ENCODE measurements around the gene ENOX1. TPM values are rescaled to one million over a fixed set of nuclear protein-coding genes. Genes with fewer than 3 reads are reported as not detected.

The ENOX1 gene
- total RNA-seq, 2 experiments from 2014 or later, result 0.35 to 0.64 TPM

- peaks cover 2% of the 10 kb centered on the region for H3K27me3 Mint-ChIP-seq (ENCODE audit: low read depth)
- no peak for DNase-seq
- intact Hi-C loops (cut with micrococcal nuclease), result no loop called here
- H3K4me3 Mint-ChIP-seq, result no peak overlapping the region
- H3K9me3 Mint-ChIP-seq, result no peaks in the 10 kb centered on the region
- H3K4me1 Mint-ChIP-seq (ENCODE audit: low read depth), result no peaks in the 10 kb centered on the region
- no peak overlapping the region for H3K27ac Mint-ChIP-seq
- CTCF ChIA-PET, result no interaction called here
- H3K36me3 Mint-ChIP-seq (ENCODE audit: low read depth), result no peaks in the 10 kb centered on the region
Observed at GRCh38 chr13:43335764-43336163, 451.0 kb downstream of the ENOX1 start.

GRCh38 chr13:43333176-43333575 lies 453.6 kb downstream of the ENOX1 start:
- no peaks in the 10 kb centered on the region for H3K4me1 Mint-ChIP-seq (ENCODE audit: low read depth)

GRCh38 chr13:43331672-43332071 lies 455.1 kb downstream of the ENOX1 start:
- no peaks in the 10 kb centered on the region for H3K36me3 Mint-ChIP-seq (ENCODE audit: low read depth)
- no peaks in the 10 kb centered on the region for H3K4me1 Mint-ChIP-seq (ENCODE audit: low read depth)
- H3K27me3 Mint-ChIP-seq (ENCODE audit: low read depth), result no peaks in the 10 kb centered on the region
- no peaks in the 10 kb centered on the region for H3K9me3 Mint-ChIP-seq
- DNase-seq, result no peak
- no peak overlapping the region for H3K27ac Mint-ChIP-seq
- intact Hi-C loops (cut with micrococcal nuclease), result no loop called here
- H3K4me3 Mint-ChIP-seq, result no peak overlapping the region
- CTCF ChIA-PET, result no interaction called here

More at GRCh38 chr13:43333176-43333575, 453.6 kb downstream of the ENOX1 start:
- H3K9me3 Mint-ChIP-seq, result no peaks in the 10 kb centered on the region
- peaks cover 2% of the 10 kb centered on the region for H3K27me3 Mint-ChIP-seq (ENCODE audit: low read depth)
- DNase-seq, result no peak
- intact Hi-C loops (cut with micrococcal nuclease), result no loop called here
- CTCF ChIA-PET, result no interaction called here
- no peak overlapping the region for H3K4me3 Mint-ChIP-seq
- no peaks in the 10 kb centered on the region for H3K36me3 Mint-ChIP-seq (ENCODE audit: low read depth)
- H3K27ac Mint-ChIP-seq, result no peak overlapping the region

- intact Hi-C loops (cut with micrococcal nuclease), result no loop called here
- no peaks in the 10 kb centered on the region for H3K27me3 Mint-ChIP-seq (ENCODE audit: low read depth)
- no peak overlapping the region for H3K27ac Mint-ChIP-seq
- DNase-seq, result no peak
- no peak overlapping the region for H3K4me3 Mint-ChIP-seq
- no peaks in the 10 kb centered on the region for H3K9me3 Mint-ChIP-seq
- no peaks in the 10 kb centered on the region for H3K36me3 Mint-ChIP-seq (ENCODE audit: low read depth)
- CTCF ChIA-PET, result no interaction called here
- no peaks in the 10 kb centered on the region for H3K4me1 Mint-ChIP-seq (ENCODE audit: low read depth)
Observed at GRCh38 chr13:43329702-43330101, 457.1 kb downstream of the ENOX1 start.

GRCh38 chr13:43328907-43329306 lies 457.9 kb downstream of the ENOX1 start:
- intact Hi-C loops (cut with micrococcal nuclease), result no loop called here
- Mint-ChIP-seq H3K27me3 (ENCODE audit: low read depth) (no peaks in the 10 kb centered on the region), H3K36me3 (ENCODE audit: low read depth) (no peaks in the 10 kb centered on the region), H3K9me3 (no peaks in the 10 kb centered on the region), H3K27ac (no peak overlapping the region), H3K4me3 (no peak overlapping the region), H3K4me1 (ENCODE audit: low read depth) (no peaks in the 10 kb centered on the region)
- CTCF ChIA-PET, result no interaction called here
- DNase-seq, result no peak

- Mint-ChIP-seq H3K27ac (no peak overlapping the region), H3K27me3 (ENCODE audit: low read depth) (peaks cover 2% of the 10 kb centered on the region), H3K36me3 (ENCODE audit: low read depth) (no peaks in the 10 kb centered on the region), H3K9me3 (no peaks in the 10 kb centered on the region), H3K4me1 (ENCODE audit: low read depth) (no peaks in the 10 kb centered on the region), H3K4me3 (no peak overlapping the region)
- CTCF ChIA-PET, result no interaction called here
- intact Hi-C loops (cut with micrococcal nuclease), result no loop called here
- DNase-seq, result no peak
Observed at GRCh38 chr13:43326100-43326499, 460.7 kb downstream of the ENOX1 start.

GRCh38 chr13:43325636-43326035 lies 461.1 kb downstream of the ENOX1 start:
- CTCF ChIA-PET, result no interaction called here
- no peak overlapping the region for H3K4me3 Mint-ChIP-seq

GRCh38 chr13:43324129-43324528 lies 462.6 kb downstream of the ENOX1 start:
- Mint-ChIP-seq H3K4me1 (ENCODE audit: low read depth) (no peaks in the 10 kb centered on the region), H3K36me3 (ENCODE audit: low read depth) (no peaks in the 10 kb centered on the region), H3K9me3 (no peaks in the 10 kb centered on the region), H3K27me3 (ENCODE audit: low read depth) (peaks cover 2% of the 10 kb centered on the region), H3K27ac (no peak overlapping the region), H3K4me3 (no peak overlapping the region)
- CTCF ChIA-PET, result interaction anchor here (0.7 kb wide), 1 partner anchor 14 kb away, joined by 7 read pairs; no protein-coding TSS in a partner anchor
- DNase-seq, result no peak
- intact Hi-C loops (cut with micrococcal nuclease), result no loop called here

More at GRCh38 chr13:43325636-43326035, 461.1 kb downstream of the ENOX1 start:
- no peaks in the 10 kb centered on the region for H3K36me3 Mint-ChIP-seq (ENCODE audit: low read depth)
- intact Hi-C loops (cut with micrococcal nuclease), result no loop called here
- no peaks in the 10 kb centered on the region for H3K4me1 Mint-ChIP-seq (ENCODE audit: low read depth)
- peaks cover 2% of the 10 kb centered on the region for H3K27me3 Mint-ChIP-seq (ENCODE audit: low read depth)
- H3K27ac Mint-ChIP-seq, result no peak overlapping the region
- DNase-seq, result no peak
- no peaks in the 10 kb centered on the region for H3K9me3 Mint-ChIP-seq

- Mint-ChIP-seq H3K4me3 (no peak overlapping the region), H3K27ac (no peak overlapping the region), H3K9me3 (no peaks in the 10 kb centered on the region), H3K36me3 (ENCODE audit: low read depth) (no peaks in the 10 kb centered on the region), H3K4me1 (ENCODE audit: low read depth) (no peaks in the 10 kb centered on the region), H3K27me3 (ENCODE audit: low read depth) (peaks cover 2% of the 10 kb centered on the region)
- intact Hi-C loops (cut with micrococcal nuclease), result no loop called here
- CTCF ChIA-PET, result no interaction called here
- DNase-seq, result no peak
Observed at GRCh38 chr13:43319617-43320444, 466.9 kb downstream of the ENOX1 start.

- H3K27me3 Mint-ChIP-seq (ENCODE audit: low read depth), result no peaks in the 10 kb centered on the region
- CTCF ChIA-PET, result no interaction called here
- H3K9me3 Mint-ChIP-seq, result no peaks in the 10 kb centered on the region
- DNase-seq, result no peak
- H3K27ac Mint-ChIP-seq, result no peak overlapping the region
- no peaks in the 10 kb centered on the region for H3K36me3 Mint-ChIP-seq (ENCODE audit: low read depth)
- intact Hi-C loops (cut with micrococcal nuclease), result no loop called here
- no peak overlapping the region for H3K4me3 Mint-ChIP-seq
- H3K4me1 Mint-ChIP-seq (ENCODE audit: low read depth), result no peaks in the 10 kb centered on the region
Observed at GRCh38 chr13:43316946-43317353, 469.8 kb downstream of the ENOX1 start.

- Mint-ChIP-seq H3K36me3 (ENCODE audit: low read depth) (no peaks in the 10 kb centered on the region), H3K4me3 (no peak overlapping the region), H3K27ac (no peak overlapping the region), H3K9me3 (no peaks in the 10 kb centered on the region), H3K4me1 (ENCODE audit: low read depth) (no peaks in the 10 kb centered on the region), H3K27me3 (ENCODE audit: low read depth) (peaks cover 2% of the 10 kb centered on the region)
- no peak for DNase-seq
- intact Hi-C loops (cut with micrococcal nuclease), result no loop called here
- CTCF ChIA-PET, result no interaction called here
Observed at GRCh38 chr13:43316281-43316680, 470.5 kb downstream of the ENOX1 start.

GRCh38 chr13:43315522-43315921 lies 471.2 kb downstream of the ENOX1 start:
- H3K36me3 Mint-ChIP-seq (ENCODE audit: low read depth), result no peaks in the 10 kb centered on the region
- H3K9me3 Mint-ChIP-seq, result no peaks in the 10 kb centered on the region
- H3K4me1 Mint-ChIP-seq (ENCODE audit: low read depth), result no peaks in the 10 kb centered on the region
- no peak overlapping the region for H3K4me3 Mint-ChIP-seq
- intact Hi-C loops (cut with micrococcal nuclease), result no loop called here
- CTCF ChIA-PET, result no interaction called here
- no peak overlapping the region for H3K27ac Mint-ChIP-seq
- peaks cover 2% of the 10 kb centered on the region for H3K27me3 Mint-ChIP-seq (ENCODE audit: low read depth)
- no peak for DNase-seq

GRCh38 chr13:43309311-43309710 lies 477.5 kb downstream of the ENOX1 start:
- Mint-ChIP-seq H3K4me3 (no peak overlapping the region), H3K36me3 (ENCODE audit: low read depth) (no peaks in the 10 kb centered on the region), H3K27me3 (ENCODE audit: low read depth) (peaks cover 2% of the 10 kb centered on the region), H3K27ac (no peak overlapping the region), H3K9me3 (no peaks in the 10 kb centered on the region), H3K4me1 (ENCODE audit: low read depth) (no peaks in the 10 kb centered on the region)
- CTCF ChIA-PET, result no interaction called here
- intact Hi-C loops (cut with micrococcal nuclease), result no loop called here
- DNase-seq, result no peak

All from activated naive CD4-positive, alpha-beta T cell treated with anti-CD3 and anti-CD28 coated beads for 36 hours (primary cell).